Breast epithelium (tissue), 3 donors: Measurements from ENCODE around the gene NUDT1.

Experiments
- CTCF ChIP-seq, 3 donors: fragments of 450-650 bp; IDR thresholded peaks; one replicate each; pipeline ENCODE4 v1.5.1; 2016 to 2017; ENCODE audit warnings: antibody characterized with exemption in 3 of 3, mild to moderate bottlenecking in 3 of 3, moderate library complexity in 3 of 3
- POLR2A ChIP-seq: fragments of 450-650 bp; IDR thresholded peaks from one replicate; pipeline ENCODE4 v1.6.1; 2016; ENCODE audit warnings: antibody characterized with exemption, mild to moderate bottlenecking, moderate library complexity
- POLR2AphosphoS5 ChIP-seq, 3 donors: sonication (generic); formaldehyde crosslinking; IDR thresholded peaks; one replicate each; pipeline ENCODE4 v1.6.1; 2017; ENCODE audit warnings: antibody characterized with exemption in 3 of 3

GRCh38 chr7:2210551-2211258 is 31.3 kb upstream of the NUDT1 start:
- TF ChIP-seq CTCF (IDR thresholded peaks at IDR 0.05) (no peak), POLR2A (no peak), POLR2AphosphoS5 (IDR thresholded peaks at IDR 0.05) (no peak)
